ENCODE data around the gene TTC7B.

The TTC7B gene

DNA sequence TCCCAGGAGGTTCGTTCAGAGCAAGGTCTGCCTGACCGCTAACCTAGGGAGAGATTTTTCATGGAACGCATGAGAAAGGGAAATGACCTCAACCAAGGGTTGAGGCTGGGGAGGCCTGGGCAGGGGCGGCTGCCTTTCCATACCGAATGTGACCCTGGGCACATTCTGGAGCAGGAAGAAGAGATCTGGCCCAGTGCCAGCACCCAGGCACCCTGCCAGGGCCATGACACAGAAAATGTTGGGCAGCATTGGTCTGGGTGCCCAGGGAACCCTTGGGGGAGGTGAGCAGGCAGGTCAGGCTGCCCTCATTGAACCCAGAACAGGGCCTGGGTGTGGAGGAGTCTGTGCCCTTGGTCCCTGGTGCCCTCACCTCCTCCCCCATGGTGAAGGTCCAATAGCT, 312.6 kb downstream of the TTC7B start:
- H3K27ac ChIP-seq, result peak overlapping the region; percentile 44; the same call in 1 of the 2 replicates
- TF ChIP-seq, protein P1, sequence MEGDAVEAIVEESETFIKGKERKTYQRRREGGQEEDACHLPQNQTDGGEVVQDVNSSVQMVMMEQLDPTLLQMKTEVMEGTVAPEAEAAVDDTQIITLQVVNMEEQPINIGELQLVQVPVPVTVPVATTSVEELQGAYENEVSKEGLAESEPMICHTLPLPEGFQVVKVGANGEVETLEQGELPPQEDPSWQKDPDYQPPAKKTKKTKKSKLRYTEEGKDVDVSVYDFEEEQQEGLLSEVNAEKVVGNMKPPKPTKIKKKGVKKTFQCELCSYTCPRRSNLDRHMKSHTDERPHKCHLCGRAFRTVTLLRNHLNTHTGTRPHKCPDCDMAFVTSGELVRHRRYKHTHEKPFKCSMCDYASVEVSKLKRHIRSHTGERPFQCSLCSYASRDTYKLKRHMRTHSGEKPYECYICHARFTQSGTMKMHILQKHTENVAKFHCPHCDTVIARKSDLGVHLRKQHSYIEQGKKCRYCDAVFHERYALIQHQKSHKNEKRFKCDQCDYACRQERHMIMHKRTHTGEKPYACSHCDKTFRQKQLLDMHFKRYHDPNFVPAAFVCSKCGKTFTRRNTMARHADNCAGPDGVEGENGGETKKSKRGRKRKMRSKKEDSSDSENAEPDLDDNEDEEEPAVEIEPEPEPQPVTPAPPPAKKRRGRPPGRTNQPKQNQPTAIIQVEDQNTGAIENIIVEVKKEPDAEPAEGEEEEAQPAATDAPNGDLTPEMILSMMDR (conservative IDR thresholded peaks at IDR 0.05), result no peak

DNA sequence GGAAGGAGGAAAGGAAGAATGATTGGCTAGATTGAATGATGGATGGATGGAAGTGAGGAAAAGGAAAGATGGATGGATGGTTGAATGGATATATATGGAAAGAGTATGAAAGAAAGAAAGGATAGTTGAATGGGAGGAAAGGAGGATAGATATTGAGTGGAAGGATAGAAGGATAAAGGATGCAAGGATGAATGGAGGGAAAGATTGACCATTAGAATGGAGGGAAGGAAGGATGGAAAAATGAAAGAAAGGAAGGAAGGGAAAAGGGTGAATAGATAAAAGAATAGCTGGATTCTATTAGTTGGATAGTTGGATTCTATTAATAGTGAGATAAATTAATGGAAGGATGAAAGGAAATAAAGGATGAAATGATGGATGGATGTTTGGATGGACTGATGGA, 313.5 kb downstream of the TTC7B start:
- no peak overlapping the region for H3K27ac ChIP-seq

DNA sequence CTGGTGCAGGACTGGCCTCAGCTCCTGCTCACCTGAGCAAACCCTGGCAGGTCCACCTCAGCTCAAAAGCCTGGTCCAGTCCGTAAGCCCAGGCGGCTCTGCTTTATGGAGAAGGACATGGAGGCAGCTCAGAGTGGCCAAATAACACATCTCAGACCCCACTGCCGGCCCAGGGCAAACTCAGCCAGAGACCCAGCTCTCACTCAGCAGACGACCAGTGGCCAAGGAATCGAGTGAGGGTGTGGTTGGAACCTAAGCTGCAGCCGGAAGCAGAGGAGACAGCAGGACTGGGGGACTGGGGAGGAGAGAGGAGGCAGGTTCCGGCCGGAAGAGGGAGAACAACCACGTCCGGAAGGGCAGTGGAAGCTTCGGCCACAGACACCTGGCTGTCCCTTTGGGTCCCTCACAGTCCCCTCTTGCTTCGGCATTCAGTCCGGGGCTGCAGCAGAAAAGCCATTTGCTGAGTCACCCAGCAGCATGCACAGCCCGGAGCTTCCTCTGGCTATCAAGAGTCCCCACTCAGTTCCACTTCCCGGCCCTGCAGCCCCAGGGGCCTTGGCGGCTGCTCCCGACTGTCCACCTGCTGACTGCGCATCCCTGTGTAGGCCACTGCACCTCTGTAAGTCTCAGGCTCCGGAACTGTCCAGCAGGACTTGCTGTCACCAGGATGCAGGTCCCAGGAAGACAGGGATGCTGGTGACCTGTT, 315.4 kb downstream of the TTC7B start:
- TF ChIP-seq, protein P1 (conservative IDR thresholded peaks at IDR 0.05), result no peak
- no peak overlapping the region for H3K27ac ChIP-seq

More for the DNA sequence above, 313.5 kb downstream of the TTC7B start:
- TF ChIP-seq, protein P1 (conservative IDR thresholded peaks at IDR 0.05), result no peak

DNA sequence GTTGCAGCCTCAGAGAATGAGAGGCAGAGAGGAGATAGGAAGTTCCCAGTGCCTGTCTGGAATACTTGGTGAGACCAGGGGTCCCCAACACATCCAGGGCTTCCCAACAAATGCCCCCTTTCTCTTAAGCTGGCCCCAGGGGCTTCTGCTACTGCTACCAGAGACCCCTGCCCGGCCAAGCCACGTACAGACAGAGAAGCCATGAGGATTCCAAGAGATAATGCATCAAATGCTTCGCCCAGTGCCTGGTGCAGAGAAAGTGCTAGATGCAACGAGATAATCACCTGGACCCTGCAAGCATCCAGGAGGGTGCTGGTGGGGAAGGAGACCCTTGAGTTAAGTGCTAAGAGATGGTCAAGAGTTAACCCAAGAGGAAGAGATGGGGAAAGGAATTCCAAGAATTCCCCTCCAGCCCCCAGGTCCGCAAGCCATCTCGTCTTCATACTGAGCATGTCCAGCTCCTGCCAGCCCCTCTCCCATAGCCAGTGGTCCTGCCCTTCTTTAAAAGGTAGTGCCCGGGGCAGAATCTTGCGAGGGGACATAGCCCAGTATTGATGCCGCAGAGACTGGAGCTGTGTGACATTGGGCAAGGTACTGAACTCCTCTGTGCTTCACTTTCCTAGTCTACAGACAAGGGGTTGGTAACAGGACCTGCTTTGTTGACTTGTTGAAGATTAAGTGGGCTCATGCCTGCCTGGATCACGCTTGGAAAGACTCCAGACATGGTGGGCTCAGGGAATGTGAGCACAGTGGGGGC, 316.1 kb downstream of the TTC7B start:
- TF ChIP-seq, protein P1 (conservative IDR thresholded peaks at IDR 0.05), result no peak
- no peak overlapping the region for H3K27ac ChIP-seq

DNA sequence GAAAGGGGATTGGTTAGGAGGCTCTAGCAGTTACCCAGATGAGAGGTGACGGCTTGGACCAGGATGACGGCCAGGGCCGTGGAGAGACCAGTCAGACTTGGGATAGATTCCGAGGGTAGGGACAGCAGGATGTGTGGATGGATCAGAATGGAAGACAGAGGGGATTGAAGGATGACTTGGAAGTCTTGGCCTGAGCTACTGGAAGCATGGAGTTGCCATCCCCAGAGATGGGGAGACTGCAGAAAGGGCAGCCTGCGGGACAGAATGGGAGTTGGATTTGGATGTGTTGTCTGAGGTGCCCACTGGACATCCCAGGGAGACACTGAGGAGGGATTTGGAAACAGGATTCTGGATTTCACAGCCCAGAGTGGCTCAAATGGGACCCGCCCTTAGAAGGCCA, 317.1 kb downstream of the TTC7B start:
- H3K27ac ChIP-seq, result no peak overlapping the region
- TF ChIP-seq, protein P1 (conservative IDR thresholded peaks at IDR 0.05), result no peak

DNA sequence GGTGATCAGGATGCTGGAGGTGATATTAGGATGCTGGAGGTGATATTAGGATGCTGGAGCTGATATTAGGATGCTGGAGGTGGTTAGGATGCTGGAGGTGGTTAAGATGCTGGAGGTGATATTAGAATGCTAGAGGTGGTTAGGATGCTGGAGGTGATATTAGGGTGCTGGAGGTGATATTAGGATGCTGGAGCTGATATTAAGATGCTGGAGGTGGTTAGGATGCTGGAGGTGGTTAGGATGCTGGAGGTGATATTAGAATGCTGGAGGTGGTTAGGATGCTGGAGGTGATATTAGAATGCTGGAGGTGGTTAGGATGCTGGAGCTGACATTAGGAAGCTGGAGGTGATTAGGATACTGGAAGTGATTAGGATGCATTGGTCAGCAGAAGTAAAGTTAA, 318.0 kb downstream of the TTC7B start:
- H3K27ac ChIP-seq, result no peak overlapping the region
- TF ChIP-seq, protein P1 (conservative IDR thresholded peaks at IDR 0.05), result no peak

DNA sequence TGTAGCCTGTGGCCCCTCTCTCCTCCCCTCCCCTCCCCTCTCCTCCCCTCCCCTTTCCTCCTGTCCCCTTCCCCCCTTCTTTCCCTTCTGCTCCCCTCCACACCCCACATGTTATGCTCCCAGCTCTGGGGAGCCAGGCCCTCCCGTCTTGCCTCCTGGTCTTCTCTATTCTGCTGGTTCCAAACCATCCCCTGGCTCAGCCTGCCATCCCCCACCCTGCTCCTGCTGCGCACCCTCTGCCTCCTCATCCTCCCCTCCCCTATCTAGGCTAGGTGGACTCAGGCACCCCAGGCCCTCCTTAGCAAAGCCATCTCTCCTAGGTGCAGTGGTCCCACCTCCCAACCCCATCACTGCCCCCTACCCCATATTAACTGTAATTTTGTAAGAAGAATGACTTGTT, 319.9 kb downstream of the TTC7B start:
- H3K27ac ChIP-seq, result no peak overlapping the region
- TF ChIP-seq, protein P1 (conservative IDR thresholded peaks at IDR 0.05), result no peak
